Activated T-cell treated with anti-CD3 and anti-CD28 coated beads, Interleukin-2, amount 50 U/mL, for 48 hours (primary cell): Measurements from ENCODE around the gene TGDS.
A peak's percentile ranks its signal among the peaks of the same experiment; 100 is the strongest.
"Not testable (repeated sequence)": the region's sequence is repeated elsewhere in the genome, so short reads cannot be mapped to it uniquely, and the experiment has no call there.

Experiments
- DNase-seq, 2 experiments: peaks; one replicate each; pipeline ENCODE4 v3.0.0-alpha.2; 2020

TGDS gene

GRCh38 chr13:94549232-94550061 lies 46.5 kb downstream of the TGDS start:
- peak; percentile 95 to 97 for DNase-seq

- DNase-seq = no peak
Measured at GRCh38 chr13:94548821-94549231, 47.1 kb downstream of the TGDS start.

GRCh38 chr13:94548382-94548781 lies 47.6 kb downstream of the TGDS start:
- DNase-seq = no peak

GRCh38 chr13:94546061-94546839 lies 49.7 kb downstream of the TGDS start:
- DNase-seq = no peak

GRCh38 chr13:94544922-94545321 lies 51.0 kb downstream of the TGDS start:
- DNase-seq = no peak

GRCh38 chr13:94542917-94543316 lies 53.0 kb downstream of the TGDS start:
- DNase-seq = no peak

- no peak for DNase-seq
Measured at GRCh38 chr13:94537740-94538630, 58.0 kb downstream of the TGDS start.

- no peak for DNase-seq
Measured at GRCh38 chr13:94535775-94536174, 60.2 kb downstream of the TGDS start.

GRCh38 chr13:94535231-94535630 lies 60.7 kb downstream of the TGDS start:
- DNase-seq = no peak

- no peak for DNase-seq
Measured at GRCh38 chr13:94534166-94534565, 61.8 kb downstream of the TGDS start.

- DNase-seq = not testable (repeated sequence)
Measured at GRCh38 chr13:94532278-94532677, 63.7 kb downstream of the TGDS start.

GRCh38 chr13:94526956-94527355 lies 69.0 kb downstream of the TGDS start:
- DNase-seq = not testable (repeated sequence)

- no peak for DNase-seq
Measured at GRCh38 chr13:94525781-94526180, 70.2 kb downstream of the TGDS start.

GRCh38 chr13:94524407-94524806 lies 71.5 kb downstream of the TGDS start:
- DNase-seq = no peak
